Peyer's patch (tissue), 4 donors: Measurements from ENCODE around the gene SPTB. TPM values are rescaled to one million over a fixed set of nuclear protein-coding genes. Genes with fewer than 3 reads are reported as not detected.

ENCODE experiments used
- DNase-seq, 3 donors: peaks; one replicate each; pipeline ENCODE4 v3.0.0-alpha.2; 2017 to 2019
- H3K27ac ChIP-seq, 4 donors: fragments of 200-600 bp; sonication (generic); one replicate each; pipeline ENCODE4 v1.5.1; 2016 to 2019
- H3K27me3 ChIP-seq, 2 donors: fragments of 200-600 bp; sonication (generic); one replicate each; pipeline ENCODE4 v1.5.1; 2019
- H3K36me3 ChIP-seq, 3 donors: fragments of 200-600 bp; sonication (generic); one replicate each; pipeline ENCODE4 v1.5.1; 2016 to 2019
- H3K4me1 ChIP-seq, 4 donors: fragments of 200-600 bp; sonication (generic); one replicate each; pipeline ENCODE4 v1.5.1; 2016 to 2019
- H3K4me3 ChIP-seq, 4 donors: fragments of 200-600 bp; sonication (generic); 1 replicate in 3 of 4; 2 replicates in 1 of 4; pipeline ENCODE4 v1.5.1; 2016 to 2019; ENCODE audit warnings: mild to moderate bottlenecking in 1 of 4
- H3K9me3 ChIP-seq, 4 donors: fragments of 200-600 bp; sonication (generic); one replicate each; pipeline ENCODE4 v1.5.1; 2016 to 2019; ENCODE audit warnings: mild to moderate bottlenecking in 1 of 4
- POLR2A ChIP-seq, 2 donors: fragments of 450-650 bp; IDR thresholded peaks; one replicate each; pipeline ENCODE4 v1.5.1; 2017; ENCODE audit warnings: antibody characterized with exemption in 2 of 2, mild to moderate bottlenecking in 2 of 2, moderate library complexity in 2 of 2
- total RNA-seq, 4 donors: library from RNA; depleted of rRNA; stranded (reverse); fragments of >200 nt; gene quantifications; one replicate each; pipeline ENCODE4 v1.1.0, GENCODE V29; 2016
- TF ChIP-seq, protein P1 (sequence below), 6 experiments: fragments of 450-650 bp in 4 of 6; fragments of 200-600 bp in 2 of 6; sonication (generic) in 1 of 6; IDR thresholded peaks; one replicate each; pipeline ENCODE4 v1.5.1; 2017 to 2019; ENCODE audit warnings: antibody characterized with exemption in 6 of 6, mild to moderate bottlenecking in 3 of 6, moderate library complexity in 1 of 6

The SPTB gene
- total RNA-seq, 4 donors from 2014 or later = 0.57 to 2.5 (median 0.94) TPM; not detected in 1

DNA sequence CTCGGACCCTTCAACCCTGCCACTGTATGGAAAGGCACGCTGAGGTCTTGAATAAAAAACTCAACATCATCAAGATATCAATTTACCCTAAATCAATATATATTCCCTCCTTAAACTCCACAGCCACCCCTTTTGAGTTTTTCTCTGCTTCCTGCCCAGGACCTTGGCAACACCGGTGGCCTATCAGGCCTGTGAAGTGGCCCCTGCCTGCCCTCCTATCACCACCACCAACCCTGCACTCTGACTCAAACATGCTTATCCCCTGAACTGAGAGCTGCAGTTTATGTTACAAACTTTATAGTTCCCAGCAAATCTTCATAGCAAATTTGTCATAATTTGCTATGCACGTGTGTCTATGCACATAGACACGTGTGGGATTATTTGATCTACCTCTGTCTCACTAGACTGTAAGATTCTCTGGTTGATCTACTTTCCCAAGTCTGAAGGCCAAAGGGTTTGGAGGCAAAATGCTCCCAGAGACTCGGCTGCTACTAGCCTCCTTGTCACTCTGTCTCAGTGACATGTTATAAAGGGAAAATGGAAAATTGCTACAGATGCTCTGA lies 63.4 kb downstream of the SPTB start:
- DNase-seq = no peak
- peaks cover 0 to 7% (median 0%) of the 10 kb centered on the region in 4 donors for H3K4me1 ChIP-seq
- TF ChIP-seq, protein P1, sequence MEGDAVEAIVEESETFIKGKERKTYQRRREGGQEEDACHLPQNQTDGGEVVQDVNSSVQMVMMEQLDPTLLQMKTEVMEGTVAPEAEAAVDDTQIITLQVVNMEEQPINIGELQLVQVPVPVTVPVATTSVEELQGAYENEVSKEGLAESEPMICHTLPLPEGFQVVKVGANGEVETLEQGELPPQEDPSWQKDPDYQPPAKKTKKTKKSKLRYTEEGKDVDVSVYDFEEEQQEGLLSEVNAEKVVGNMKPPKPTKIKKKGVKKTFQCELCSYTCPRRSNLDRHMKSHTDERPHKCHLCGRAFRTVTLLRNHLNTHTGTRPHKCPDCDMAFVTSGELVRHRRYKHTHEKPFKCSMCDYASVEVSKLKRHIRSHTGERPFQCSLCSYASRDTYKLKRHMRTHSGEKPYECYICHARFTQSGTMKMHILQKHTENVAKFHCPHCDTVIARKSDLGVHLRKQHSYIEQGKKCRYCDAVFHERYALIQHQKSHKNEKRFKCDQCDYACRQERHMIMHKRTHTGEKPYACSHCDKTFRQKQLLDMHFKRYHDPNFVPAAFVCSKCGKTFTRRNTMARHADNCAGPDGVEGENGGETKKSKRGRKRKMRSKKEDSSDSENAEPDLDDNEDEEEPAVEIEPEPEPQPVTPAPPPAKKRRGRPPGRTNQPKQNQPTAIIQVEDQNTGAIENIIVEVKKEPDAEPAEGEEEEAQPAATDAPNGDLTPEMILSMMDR (IDR thresholded peaks at IDR 0.05) = no peak
- no peak for TF ChIP-seq POLR2A (IDR thresholded peaks at IDR 0.05)
- no peaks in the 10 kb centered on the region for H3K36me3 ChIP-seq
- no peaks in the 10 kb centered on the region for H3K27me3 ChIP-seq
- no peaks in the 10 kb centered on the region for H3K9me3 ChIP-seq
- H3K27ac ChIP-seq = no peak overlapping the region
- H3K4me3 ChIP-seq = no peak overlapping the region

DNA sequence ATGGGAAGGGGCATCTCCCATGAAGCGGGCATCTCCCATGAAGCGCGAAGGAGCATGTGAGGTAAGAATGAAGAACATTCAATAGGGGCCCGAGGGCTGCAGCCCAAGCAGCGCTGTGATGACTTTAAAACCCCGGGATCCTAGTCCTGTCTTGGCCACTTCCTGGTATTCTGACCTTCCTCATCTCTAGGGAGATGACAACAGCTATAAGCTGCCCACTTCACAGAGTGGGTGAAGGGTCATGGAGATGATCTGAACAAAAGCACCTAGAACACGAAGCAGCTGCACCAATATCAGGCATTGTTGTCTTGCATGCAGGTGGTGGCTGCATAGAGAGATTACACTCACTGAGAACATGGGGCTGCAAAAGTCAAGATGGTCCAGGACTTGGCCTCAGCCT lies 64.5 kb downstream of the SPTB start:
- H3K27ac ChIP-seq = no peak overlapping the region
- H3K4me3 ChIP-seq = no peak overlapping the region
- TF ChIP-seq POLR2A (IDR thresholded peaks at IDR 0.05) = no peak
- TF ChIP-seq, protein P1 (IDR thresholded peaks at IDR 0.05) = no peak
- no peak for DNase-seq
- no peaks in the 10 kb centered on the region for H3K9me3 ChIP-seq
- H3K36me3 ChIP-seq = no peaks in the 10 kb centered on the region
- H3K4me1 ChIP-seq = peaks cover 0 to 7% (median 0%) of the 10 kb centered on the region in 4 donors
- H3K27me3 ChIP-seq = no peaks in the 10 kb centered on the region

DNA sequence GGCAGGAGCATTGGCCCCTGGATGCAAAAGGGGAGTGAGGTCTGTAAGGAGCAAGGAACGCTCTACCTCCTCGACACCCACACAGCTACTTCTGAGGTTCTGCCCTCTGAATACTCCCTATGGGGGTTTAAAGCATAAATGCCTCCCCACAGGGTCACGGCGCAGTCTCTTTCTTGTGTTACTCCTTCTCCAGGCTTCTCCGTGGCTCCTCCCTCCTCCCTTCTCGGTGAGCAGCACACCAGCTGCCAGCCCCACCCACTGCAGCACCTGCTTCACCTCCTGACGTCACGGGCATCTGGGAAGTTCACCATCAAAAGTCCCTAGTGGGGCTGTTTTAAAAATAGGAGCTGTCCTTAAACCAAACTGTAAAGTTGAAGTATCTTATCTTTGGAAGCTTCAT lies 67.3 kb downstream of the SPTB start:
- no peak overlapping the region for H3K4me3 ChIP-seq
- H3K27ac ChIP-seq = no peak overlapping the region

DNA sequence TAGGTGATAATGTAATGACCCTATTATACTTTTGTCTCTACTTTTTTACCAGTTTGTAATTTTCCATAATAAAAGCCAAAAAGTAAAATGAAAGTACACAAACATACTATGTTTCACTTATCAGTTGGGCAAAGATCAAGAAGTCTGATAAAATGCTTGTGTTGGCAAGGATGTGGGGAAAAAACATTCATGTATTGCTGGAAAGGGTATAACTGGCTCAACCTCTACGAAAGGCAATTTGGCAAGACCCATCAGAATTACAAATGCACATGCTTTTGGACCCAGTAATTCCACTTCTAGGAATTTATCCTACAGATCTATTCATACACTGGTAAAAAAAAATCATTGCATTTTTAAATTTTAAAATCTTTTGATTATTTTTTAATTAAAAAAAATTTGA lies 68.0 kb downstream of the SPTB start:
- Histone ChIP-seq H3K9me3 (no peaks in the 10 kb centered on the region), H3K27me3 (no peaks in the 10 kb centered on the region), H3K27ac (no peak overlapping the region), H3K4me3 (no peak overlapping the region), H3K36me3 (no peaks in the 10 kb centered on the region), H3K4me1 (peaks cover 0 to 7% (median 0%) of the 10 kb centered on the region in 4 donors)
- no peak for TF ChIP-seq POLR2A (IDR thresholded peaks at IDR 0.05)
- TF ChIP-seq, protein P1 (IDR thresholded peaks at IDR 0.05) = no peak
- DNase-seq = no peak

More for the DNA sequence above, 67.3 kb downstream of the SPTB start:
- peak; percentile 36 to 81 (median 78) for DNase-seq
- H3K36me3 ChIP-seq = no peaks in the 10 kb centered on the region
- TF ChIP-seq, protein P1 (IDR thresholded peaks at IDR 0.05) = no peak
- TF ChIP-seq POLR2A (IDR thresholded peaks at IDR 0.05) = no peak
- H3K4me1 ChIP-seq = peaks cover 0 to 7% (median 0%) of the 10 kb centered on the region in 4 donors
- H3K27me3 ChIP-seq = no peaks in the 10 kb centered on the region
- no peaks in the 10 kb centered on the region for H3K9me3 ChIP-seq

DNA sequence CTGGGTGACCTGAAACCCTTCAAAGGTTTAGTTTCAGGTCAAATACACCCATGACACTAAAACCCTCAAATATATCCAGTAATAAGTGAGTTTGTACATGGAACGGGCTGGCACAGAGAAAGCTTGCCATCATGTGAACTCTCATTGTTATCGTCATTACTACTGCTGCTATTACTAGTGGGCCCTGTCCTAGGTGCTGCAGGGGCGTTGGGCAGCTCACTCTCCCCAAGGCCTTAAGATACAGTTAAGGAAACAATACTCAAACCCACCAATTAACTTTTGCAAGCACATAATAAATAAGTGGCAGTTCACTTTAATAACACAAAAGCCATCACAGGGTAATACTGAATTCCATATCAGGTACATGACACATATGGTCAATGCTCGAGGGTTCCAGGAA lies 71.3 kb downstream of the SPTB start:
- Histone ChIP-seq H3K36me3 (no peaks in the 10 kb centered on the region), H3K27me3 (no peaks in the 10 kb centered on the region), H3K4me3 (no peak overlapping the region), H3K27ac (no peak overlapping the region), H3K9me3 (no peaks in the 10 kb centered on the region), H3K4me1 (peaks cover 0 to 7% (median 0%) of the 10 kb centered on the region in 4 donors)
- DNase-seq = no peak
- TF ChIP-seq POLR2A (IDR thresholded peaks at IDR 0.05) = no peak
- TF ChIP-seq, protein P1 (IDR thresholded peaks at IDR 0.05) = no peak
